Measurements from ENCODE around the gene WASF2. TPM values are rescaled to one million over a fixed set of nuclear protein-coding genes. Genes with fewer than 3 reads are reported as not detected.

WASF2 gene
- total RNA-seq, 6 experiments from 2014 or later: 18.4 to 38.1 (median 26.5) TPM

DNA sequence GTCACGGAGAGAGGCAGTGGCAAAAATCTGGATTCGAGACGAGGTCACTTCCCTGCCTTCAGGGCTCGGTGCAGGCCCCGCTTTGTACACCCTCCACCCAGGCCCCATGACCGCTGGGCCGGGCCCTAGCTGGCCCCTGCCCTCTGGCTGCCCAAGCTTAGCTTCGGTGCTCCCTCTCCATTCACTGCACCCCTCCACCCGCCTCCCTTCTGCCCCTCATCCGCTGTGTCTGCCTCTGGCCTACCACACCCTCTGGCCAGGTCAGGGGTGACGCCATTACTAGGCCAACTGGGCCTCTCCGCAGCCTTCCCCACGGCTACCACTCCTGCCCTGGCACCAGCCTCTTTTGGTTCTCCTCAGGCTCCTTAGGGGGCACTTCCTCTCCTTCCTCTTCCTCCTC, 106.3 kb downstream of the WASF2 start:
- no peaks in the 10 kb centered on the region for H3K4me1 ChIP-seq
- no peaks in the 10 kb centered on the region for H3K36me3 ChIP-seq
- TF ChIP-seq, protein P1, sequence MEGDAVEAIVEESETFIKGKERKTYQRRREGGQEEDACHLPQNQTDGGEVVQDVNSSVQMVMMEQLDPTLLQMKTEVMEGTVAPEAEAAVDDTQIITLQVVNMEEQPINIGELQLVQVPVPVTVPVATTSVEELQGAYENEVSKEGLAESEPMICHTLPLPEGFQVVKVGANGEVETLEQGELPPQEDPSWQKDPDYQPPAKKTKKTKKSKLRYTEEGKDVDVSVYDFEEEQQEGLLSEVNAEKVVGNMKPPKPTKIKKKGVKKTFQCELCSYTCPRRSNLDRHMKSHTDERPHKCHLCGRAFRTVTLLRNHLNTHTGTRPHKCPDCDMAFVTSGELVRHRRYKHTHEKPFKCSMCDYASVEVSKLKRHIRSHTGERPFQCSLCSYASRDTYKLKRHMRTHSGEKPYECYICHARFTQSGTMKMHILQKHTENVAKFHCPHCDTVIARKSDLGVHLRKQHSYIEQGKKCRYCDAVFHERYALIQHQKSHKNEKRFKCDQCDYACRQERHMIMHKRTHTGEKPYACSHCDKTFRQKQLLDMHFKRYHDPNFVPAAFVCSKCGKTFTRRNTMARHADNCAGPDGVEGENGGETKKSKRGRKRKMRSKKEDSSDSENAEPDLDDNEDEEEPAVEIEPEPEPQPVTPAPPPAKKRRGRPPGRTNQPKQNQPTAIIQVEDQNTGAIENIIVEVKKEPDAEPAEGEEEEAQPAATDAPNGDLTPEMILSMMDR (IDR thresholded peaks at IDR 0.05): no peak
- no peak for TF ChIP-seq POLR2A (IDR thresholded peaks at IDR 0.05)
- H3K27me3 ChIP-seq: no peaks in the 10 kb centered on the region
- intact Hi-C loops (cut with DNase I): no loop called here
- no peak for ATAC-seq
- no peak overlapping the region for H3K27ac ChIP-seq
- DNase-seq: no peak
- H3K4me3 ChIP-seq: no peak overlapping the region
- no peaks in the 10 kb centered on the region for H3K9me3 ChIP-seq
- no CpG with 5 or more reads among the region's 13 CpGs for WGBS (ENCODE audit: insufficient coverage, low coverage, low lambda C conversion rate, missing lambda C conversion rate)

DNA sequence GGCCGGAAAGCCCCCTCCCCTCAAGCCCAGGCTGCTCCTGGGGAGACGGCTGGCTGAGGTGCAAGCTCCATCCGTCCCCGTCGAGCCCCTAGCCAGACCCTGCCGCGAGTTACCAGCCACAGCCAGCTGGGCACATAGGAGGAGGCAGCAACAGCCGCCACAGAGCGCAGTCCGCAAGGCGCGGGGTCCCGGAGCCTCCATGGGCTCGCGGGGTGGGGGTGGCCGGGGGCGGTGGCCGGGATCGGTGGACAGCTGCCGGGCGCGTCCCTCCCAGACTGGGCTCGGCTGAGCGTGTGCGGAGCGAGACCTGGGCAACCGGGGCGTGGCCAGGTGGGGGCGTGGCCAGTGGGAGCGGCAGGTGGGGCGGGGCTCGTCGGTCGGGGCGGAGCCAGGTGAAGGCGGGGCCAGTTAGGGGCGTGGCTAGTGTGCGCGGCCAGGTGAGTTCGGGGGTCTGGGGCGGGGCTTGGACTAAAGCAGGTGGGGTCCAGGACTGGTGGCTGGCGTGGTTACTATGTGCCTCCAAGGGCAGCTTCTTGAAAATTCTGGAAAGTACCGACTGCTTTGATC, 106.8 kb downstream of the WASF2 start, which contains the start of gene CD164L2:
TSS of gene CD164L2 (minus strand) at position 295 of the 567 bp plus-strand sequence. CDS start at position 201, 94 bp downstream.
- Histone ChIP-seq H3K4me3 (no peak within 1 kb of the TSS), H3K27me3 (no peaks in the 10 kb centered on the region), H3K27ac (no peak within 1 kb of the TSS), H3K9me3 (no peaks in the 10 kb centered on the region), H3K36me3 (no peaks in the 10 kb centered on the region), H3K4me1 (no peaks in the 10 kb centered on the region)
- ATAC-seq (peak; percentile 67 to 84 (median 68)), DNase-seq (peak in 1 of 3 donors; percentile 74)
- intact Hi-C loops (cut with DNase I): no loop called here
- TF ChIP-seq POLR2A (IDR thresholded peaks at IDR 0.05): no peak
- TF ChIP-seq, protein P1 (IDR thresholded peaks at IDR 0.05): no peak
- WGBS (ENCODE audit: insufficient coverage, low coverage, low lambda C conversion rate, missing lambda C conversion rate): 14% methylated on average over 4 of the region's 43 CpGs

DNA sequence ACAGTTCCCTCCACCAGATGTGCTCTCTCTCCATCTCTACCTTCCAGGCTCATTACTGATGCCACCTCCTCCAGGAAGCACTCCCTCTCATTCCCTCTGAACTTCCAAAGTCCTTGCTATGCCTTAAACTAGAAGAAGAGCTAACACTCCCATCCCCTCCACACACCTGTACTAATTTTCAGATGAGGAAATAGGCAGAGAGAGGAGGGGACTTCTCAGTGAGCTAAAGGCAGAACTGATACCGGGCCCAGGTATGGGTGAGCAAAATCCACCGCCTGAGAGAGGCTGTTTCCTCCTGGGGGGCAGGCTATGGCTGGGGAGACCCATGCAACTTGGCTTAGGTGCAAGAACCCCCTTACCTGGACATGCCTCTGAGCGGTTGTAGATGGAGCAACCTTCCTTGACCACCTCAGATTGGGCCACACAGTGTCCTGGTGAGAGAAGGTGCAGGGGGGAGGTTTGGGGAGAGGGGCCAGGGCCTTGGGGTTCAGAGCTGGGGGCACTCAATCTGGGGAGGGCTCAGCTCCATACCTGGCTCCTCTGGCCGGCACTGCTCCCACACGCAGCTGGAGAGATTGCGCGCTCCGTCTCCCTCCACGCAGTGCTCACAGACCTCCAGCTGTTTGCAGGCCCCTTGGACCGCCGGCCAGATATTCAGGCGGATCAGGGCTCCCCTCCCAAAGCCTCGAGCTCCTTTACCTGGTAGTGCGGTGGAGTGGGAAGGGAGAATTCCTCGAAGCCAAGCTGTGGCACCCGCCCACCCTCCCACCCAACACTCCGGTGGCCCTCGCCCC, 107.8 kb downstream of the WASF2 start:
- H3K36me3 ChIP-seq: no peaks in the 10 kb centered on the region
- no peak for DNase-seq
- no peak overlapping the region for H3K4me3 ChIP-seq
- intact Hi-C loops (cut with DNase I): no loop called here
- WGBS (ENCODE audit: insufficient coverage, low coverage, low lambda C conversion rate, missing lambda C conversion rate): 70% methylated on average over 7 of the region's 18 CpGs
- H3K4me1 ChIP-seq: no peaks in the 10 kb centered on the region
- H3K27me3 ChIP-seq: no peaks in the 10 kb centered on the region
- no peak overlapping the region for H3K27ac ChIP-seq
- no peaks in the 10 kb centered on the region for H3K9me3 ChIP-seq
- no peak for TF ChIP-seq POLR2A (IDR thresholded peaks at IDR 0.05)
- TF ChIP-seq, protein P1 (IDR thresholded peaks at IDR 0.05): no peak
- ATAC-seq: no peak

DNA sequence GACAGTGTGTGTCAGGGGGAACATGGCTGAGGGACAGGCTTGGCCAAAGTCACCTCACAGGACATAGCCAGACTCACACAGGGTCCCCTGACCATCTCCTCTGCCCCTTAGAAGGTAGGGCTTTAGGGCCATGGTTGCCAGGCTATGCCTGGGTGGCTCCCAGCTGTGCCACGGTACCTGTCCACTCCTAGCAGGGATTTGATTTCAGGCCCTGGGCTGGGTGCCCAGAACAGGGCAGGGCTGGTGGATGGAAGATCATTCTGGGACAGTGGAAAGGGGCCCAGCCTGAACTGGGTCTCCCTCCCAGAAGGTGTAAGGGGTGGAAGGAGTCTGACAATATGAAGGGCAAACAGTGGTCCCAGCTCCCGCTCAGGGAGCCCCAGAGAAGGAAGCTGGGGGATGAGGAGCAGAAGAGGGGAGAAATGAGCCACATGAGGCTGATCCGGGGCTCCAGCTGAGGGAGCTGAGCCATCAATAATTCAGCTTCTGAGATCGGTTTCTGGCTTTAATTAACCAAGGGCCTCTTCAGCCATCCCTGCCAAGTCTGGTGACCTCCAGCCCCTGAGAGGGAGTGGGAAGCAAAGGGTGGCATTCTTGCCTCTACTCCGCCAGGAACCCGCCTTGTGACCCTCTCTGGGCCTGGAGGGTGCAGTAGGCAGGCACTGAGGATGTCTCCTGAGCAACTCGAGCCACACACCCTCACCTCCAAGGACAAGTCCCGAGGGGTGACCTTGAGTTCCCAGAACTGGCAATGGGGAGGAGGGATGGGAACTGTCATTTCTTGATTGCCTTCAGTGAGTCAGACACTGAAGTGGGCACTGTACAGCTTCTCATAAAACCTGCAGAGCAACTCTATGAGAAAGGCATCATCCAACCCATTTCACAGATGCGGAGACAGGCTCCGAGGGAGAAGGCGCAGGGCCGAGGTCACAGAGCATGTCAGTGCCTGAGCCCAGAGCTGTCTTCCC, 108.9 kb downstream of the WASF2 start:
- Histone ChIP-seq H3K27me3 (no peaks in the 10 kb centered on the region), H3K4me1 (no peaks in the 10 kb centered on the region), H3K36me3 (no peaks in the 10 kb centered on the region), H3K9me3 (no peaks in the 10 kb centered on the region), H3K27ac (no peak overlapping the region), H3K4me3 (no peak overlapping the region)
- no peak for TF ChIP-seq POLR2A (IDR thresholded peaks at IDR 0.05)
- TF ChIP-seq, protein P1 (IDR thresholded peaks at IDR 0.05): no peak
- DNase-seq (no peak), ATAC-seq (peak in 1 of 4 donors; percentile 21)
- intact Hi-C loops (cut with DNase I): no loop called here
- 70% methylated on average over 2 of the region's 12 CpGs for WGBS (ENCODE audit: insufficient coverage, low coverage, low lambda C conversion rate, missing lambda C conversion rate)

Measured in right lobe of liver (tissue), 6 donors.